Measurements from ENCODE around the gene CBX5. TPM values are rescaled to one million over a fixed set of nuclear protein-coding genes. Genes with fewer than 3 reads are reported as not detected.
A peak's percentile ranks its signal among the peaks of the same experiment; 100 is the strongest.

CBX5 gene
- polyA plus RNA-seq, 1 experiment: 14.3 TPM

DNA sequence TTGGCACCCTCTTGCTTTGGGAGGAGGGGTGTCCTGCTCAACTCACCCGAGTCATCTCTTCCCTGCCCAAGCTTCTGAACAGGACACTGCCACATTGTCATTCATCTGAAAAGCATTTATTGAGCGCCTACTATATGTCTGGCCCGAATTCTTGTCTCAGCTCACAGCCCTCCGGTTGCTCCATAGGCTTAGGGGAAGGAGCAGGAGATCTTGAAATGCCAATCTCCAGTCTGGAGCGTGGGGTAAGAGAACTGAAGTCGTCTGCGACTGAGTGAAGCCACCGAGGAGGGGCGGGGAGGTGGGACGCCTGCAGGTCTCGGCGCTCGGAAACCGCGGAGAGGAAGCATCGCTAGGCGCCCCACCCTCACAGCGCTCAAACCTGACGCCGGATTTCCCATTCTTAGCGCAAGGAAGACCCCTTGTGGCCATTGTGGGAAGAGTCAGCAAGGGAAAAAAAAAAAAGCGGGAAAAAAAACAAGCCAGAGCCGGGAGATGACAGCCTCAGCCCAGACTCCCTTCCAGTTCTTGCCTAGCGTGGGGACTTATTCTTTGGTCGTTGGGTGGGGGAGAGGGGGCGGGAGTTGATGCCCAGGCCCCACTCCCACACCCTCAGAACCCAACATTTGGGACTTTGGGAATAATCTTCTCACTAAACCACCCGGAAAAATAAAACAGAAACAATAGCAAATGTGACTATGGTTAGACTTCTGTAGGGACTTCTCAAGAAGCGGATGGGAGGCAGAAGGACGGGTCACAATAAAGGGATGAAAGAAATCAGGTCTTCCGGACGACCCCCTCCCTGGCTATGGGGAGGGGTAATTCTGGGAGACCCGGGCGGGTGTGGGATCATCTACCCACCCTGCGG is 62.9 kb downstream of the CBX5 start:
- ChIA-PET CTCF (interaction anchor here (0.5 to 4.8 kb wide), 41 partner anchors 8 to 541 kb away, joined by 3 to 39 read pairs (median 5); partner anchors contain the start of genes ATP5MC2, HOXC10, HOXC5 and HOXC6), POLR2A (interaction anchor here (0.5 to 0.6 kb wide), 2 partner anchors 108 to 250 kb away, joined by 3 to 4 read pairs; partner anchors contain the start of gene COPZ1)
- DNase-seq (ENCODE audit: low read depth): no peak
- H3K36me3 ChIP-seq (ENCODE audit: control insufficient read depth, insufficient read depth, low read length): no peaks in the 10 kb centered on the region
- H3K27me3 ChIP-seq (ENCODE audit: control insufficient read depth, insufficient read depth, low read length): peaks cover 2% of the 10 kb centered on the region
- peak overlapping the region; percentile 25 for H3K4me3 ChIP-seq (ENCODE audit: low read depth, low read length)
- TF ChIP-seq, protein P1, sequence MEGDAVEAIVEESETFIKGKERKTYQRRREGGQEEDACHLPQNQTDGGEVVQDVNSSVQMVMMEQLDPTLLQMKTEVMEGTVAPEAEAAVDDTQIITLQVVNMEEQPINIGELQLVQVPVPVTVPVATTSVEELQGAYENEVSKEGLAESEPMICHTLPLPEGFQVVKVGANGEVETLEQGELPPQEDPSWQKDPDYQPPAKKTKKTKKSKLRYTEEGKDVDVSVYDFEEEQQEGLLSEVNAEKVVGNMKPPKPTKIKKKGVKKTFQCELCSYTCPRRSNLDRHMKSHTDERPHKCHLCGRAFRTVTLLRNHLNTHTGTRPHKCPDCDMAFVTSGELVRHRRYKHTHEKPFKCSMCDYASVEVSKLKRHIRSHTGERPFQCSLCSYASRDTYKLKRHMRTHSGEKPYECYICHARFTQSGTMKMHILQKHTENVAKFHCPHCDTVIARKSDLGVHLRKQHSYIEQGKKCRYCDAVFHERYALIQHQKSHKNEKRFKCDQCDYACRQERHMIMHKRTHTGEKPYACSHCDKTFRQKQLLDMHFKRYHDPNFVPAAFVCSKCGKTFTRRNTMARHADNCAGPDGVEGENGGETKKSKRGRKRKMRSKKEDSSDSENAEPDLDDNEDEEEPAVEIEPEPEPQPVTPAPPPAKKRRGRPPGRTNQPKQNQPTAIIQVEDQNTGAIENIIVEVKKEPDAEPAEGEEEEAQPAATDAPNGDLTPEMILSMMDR (IDR thresholded peaks at IDR 0.05; ENCODE audit: insufficient read depth, low read depth, low read length): peak; percentile 88

DNA sequence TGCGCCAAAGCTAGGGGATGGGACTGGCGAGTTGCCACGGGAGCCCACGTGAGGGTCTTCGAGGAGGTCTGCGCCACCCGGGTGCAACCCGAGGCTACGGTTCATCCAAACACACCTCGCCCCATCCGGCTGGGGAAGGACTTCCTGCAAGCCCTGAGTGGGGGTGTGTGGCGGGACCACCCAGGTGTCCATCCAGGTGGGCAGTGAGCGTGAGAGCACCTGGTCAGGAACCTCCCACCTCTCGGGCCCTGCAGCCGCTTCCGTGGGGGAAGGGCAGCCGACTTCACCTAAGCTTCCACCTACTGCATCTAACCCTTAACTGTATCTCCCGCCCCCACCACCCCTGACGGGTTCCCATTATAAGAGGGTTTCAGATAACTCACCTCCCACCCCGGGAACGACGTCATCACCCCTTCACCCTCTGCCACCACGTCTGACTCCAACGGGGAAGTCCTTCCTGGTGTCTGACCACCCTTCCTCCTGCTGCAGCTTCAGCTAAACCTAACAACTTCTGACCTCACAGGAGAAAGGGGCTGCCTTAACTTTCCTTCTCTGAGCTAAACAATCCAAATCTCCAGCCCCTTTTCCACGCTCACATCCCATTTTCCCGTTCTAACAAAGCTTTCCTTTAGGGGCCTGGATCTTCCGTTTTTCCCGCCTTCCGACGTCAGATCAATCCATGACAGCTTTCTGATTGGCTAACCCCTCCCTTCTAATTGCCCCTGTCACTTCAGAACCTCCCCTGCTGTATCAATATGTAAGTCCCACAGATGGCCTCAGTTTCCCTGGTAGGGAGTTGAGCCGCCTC is 63.7 kb downstream of the CBX5 start:
- POLR2A ChIA-PET: interaction anchor here (0.5 to 0.6 kb wide), 2 partner anchors 109 to 249 kb away, joined by 3 to 4 read pairs; partner anchors contain the start of gene COPZ1
- TF ChIP-seq, protein P1 (IDR thresholded peaks at IDR 0.05; ENCODE audit: insufficient read depth, low read depth, low read length): no peak
- no peak for DNase-seq (ENCODE audit: low read depth)
- Histone ChIP-seq H3K27me3 (ENCODE audit: control insufficient read depth, insufficient read depth, low read length) (peaks cover 3% of the 10 kb centered on the region), H3K36me3 (ENCODE audit: control insufficient read depth, insufficient read depth, low read length) (no peaks in the 10 kb centered on the region), H3K4me3 (ENCODE audit: low read depth, low read length) (no peak overlapping the region; the same call in 1 of the 2 replicates)
- CTCF ChIA-PET: interaction anchor here (0.5 to 4.8 kb wide), 44 partner anchors 9 to 541 kb away, joined by 3 to 39 read pairs (median 5); partner anchors contain the start of genes ATP5MC2, COPZ1, HOXC10 and HOXC5

DNA sequence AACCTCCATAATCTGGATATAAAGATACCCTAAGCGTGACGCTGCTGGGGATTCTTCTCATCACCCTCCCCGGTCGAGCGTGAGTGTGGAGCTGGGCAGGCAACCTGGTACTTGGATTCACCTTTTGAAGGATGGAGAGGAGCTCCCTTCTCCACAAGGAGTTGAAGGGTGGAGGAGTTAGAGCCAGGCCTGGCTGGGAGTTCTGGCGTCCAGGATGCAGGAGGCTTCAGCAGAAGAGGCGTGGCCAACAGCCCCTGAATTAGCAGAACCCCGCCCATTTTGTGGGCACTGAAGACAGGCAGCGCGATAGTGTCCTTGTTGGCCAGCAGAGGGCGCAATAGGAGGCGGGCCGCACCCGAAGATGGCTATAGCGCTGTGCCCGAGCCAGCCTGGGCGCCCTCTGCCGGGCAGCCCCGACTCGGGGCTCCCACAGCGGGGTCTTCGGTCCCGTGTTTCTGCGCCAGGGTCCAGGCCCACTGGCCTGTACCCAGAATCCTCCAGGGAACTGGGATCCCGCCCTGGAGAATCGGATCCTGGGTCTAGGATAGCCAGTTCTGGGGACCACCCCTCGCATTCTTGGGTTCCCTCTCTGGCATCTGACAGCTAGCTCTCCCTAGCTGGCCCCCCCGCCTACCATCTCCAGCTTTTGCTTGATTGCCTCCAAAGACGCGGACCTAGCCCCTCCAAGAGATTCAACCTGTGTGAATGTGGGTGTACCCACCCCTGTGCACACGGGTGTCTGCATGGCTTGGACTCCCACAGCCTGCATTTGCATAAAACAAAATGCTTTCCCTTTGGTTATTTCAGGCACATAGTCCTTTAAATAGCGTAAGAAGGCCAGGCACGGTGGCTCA is 65.1 kb downstream of the CBX5 start:
- Histone ChIP-seq H3K27me3 (ENCODE audit: control insufficient read depth, insufficient read depth, low read length) (peaks cover 3% of the 10 kb centered on the region), H3K4me3 (ENCODE audit: low read depth, low read length) (0 out of 2 replicates have a peak overlapping the region, but pooled peaks have one; percentile 7), H3K36me3 (ENCODE audit: control insufficient read depth, insufficient read depth, low read length) (no peaks in the 10 kb centered on the region)
- ChIA-PET POLR2A (no interaction called here), CTCF (interaction anchor here (0.5 to 4.8 kb wide), 47 partner anchors 8 to 512 kb away, joined by 3 to 39 read pairs (median 5); partner anchors contain the start of genes HNRNPA1, HOXC10, HOXC5 and HOXC8)
- DNase-seq (ENCODE audit: low read depth): peak; percentile 29
- TF ChIP-seq, protein P1 (IDR thresholded peaks at IDR 0.05; ENCODE audit: insufficient read depth, low read depth, low read length): peak; percentile 100

DNA sequence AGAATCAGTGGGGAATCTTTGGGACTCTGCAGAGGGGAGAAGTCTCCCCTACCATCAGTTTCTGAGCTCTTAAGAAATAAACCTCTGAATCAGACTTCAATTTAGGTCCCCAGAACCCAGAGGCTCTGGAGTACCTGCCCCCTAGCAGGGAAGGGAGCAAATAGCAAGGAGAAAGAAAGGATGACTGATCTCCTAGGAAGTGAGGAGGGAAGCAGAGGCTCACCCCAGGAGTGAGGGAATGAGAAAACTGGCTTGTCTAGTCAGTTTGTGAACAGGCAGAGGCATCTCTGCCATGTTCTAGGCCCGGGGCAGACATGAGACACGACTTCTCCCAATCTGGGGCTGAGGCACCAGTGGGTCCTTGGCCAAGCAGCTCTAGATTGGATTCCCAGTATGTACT is 66.8 kb downstream of the CBX5 start:
- H3K4me3 ChIP-seq (ENCODE audit: low read depth, low read length): no peak overlapping the region
- no peaks in the 10 kb centered on the region for H3K36me3 ChIP-seq (ENCODE audit: control insufficient read depth, insufficient read depth, low read length)
- POLR2A ChIA-PET: no interaction called here
- CTCF ChIA-PET: interaction anchor here (0.9 to 4.8 kb wide), 16 partner anchors 9 to 443 kb away, joined by 3 to 34 read pairs (median 4); partner anchors contain the start of genes HOXC5 and HOXC8
- peaks cover 3% of the 10 kb centered on the region for H3K27me3 ChIP-seq (ENCODE audit: control insufficient read depth, insufficient read depth, low read length)
- no peak for DNase-seq (ENCODE audit: low read depth)
- TF ChIP-seq, protein P1 (IDR thresholded peaks at IDR 0.05; ENCODE audit: insufficient read depth, low read depth, low read length): peak; percentile 19; the same call in 1 of the 2 replicates

Measured in BJ (cell line).